OCI-LY1 (cell line): ENCODE data around the gene SLX4.

Experiments used
- H2AFZ ChIP-seq: fragments of 200-600 bp; sonication (generic), shearing (Covaris generic); 2 replicates; pipeline ENCODE4 v1.6.0; 2014; ENCODE audit warnings: antibody characterized with exemption, mild to moderate bottlenecking, low read length
- H3F3A ChIP-seq: fragments of 200-600 bp; sonication (generic), shearing (Covaris generic); 2 replicates; pipeline ENCODE4 v1.6.0; 2014; ENCODE audit warnings: mild to moderate bottlenecking, antibody characterized with exemption, low read length, moderate library complexity; ENCODE audit not compliant: insufficient read depth
- H3K27ac ChIP-seq: fragments of 200-600 bp; sonication (generic); 2 replicates; pipeline ENCODE4 v1.5.1; 2014; ENCODE audit warnings: low read length, mixed run types, mild to moderate bottlenecking, low read depth; ENCODE audit not compliant: poor library complexity, severe bottlenecking
- H3K27me3 ChIP-seq: fragments of 200-600 bp; sonication (generic); 2 replicates; pipeline ENCODE4 v1.6.0; 2014; ENCODE audit warnings: antibody characterized with exemption, mild to moderate bottlenecking, low read length, moderate library complexity; ENCODE audit not compliant: insufficient read depth
- H3K36me3 ChIP-seq: fragments of 200-600 bp; sonication (generic); 2 replicates; pipeline ENCODE4 v1.6.1; 2014; ENCODE audit warnings: mild to moderate bottlenecking, antibody characterized with exemption, low read length, moderate library complexity, mixed read lengths; ENCODE audit not compliant: insufficient read depth
- H3K4me1 ChIP-seq: fragments of 200-600 bp; sonication (generic); 2 replicates; pipeline ENCODE4 v1.5.1; 2014; ENCODE audit warnings: mild to moderate bottlenecking, low read length, moderate library complexity; ENCODE audit not compliant: insufficient read depth, severe bottlenecking
- H3K4me2 ChIP-seq: fragments of 200-600 bp; sonication (generic), shearing (Covaris generic); 2 replicates; pipeline ENCODE4 v1.6.1; 2014; ENCODE audit warnings: low read length
- H3K4me3 ChIP-seq: fragments of 200-600 bp; sonication (generic); 2 replicates; pipeline ENCODE4 v1.5.1; 2014; ENCODE audit warnings: low read length, low read depth, mild to moderate bottlenecking, mixed read lengths; ENCODE audit not compliant: poor library complexity, severe bottlenecking
- H3K79me2 ChIP-seq: fragments of 200-600 bp; shearing (Covaris generic); 2 replicates; pipeline ENCODE4 v1.6.1; 2016; ENCODE audit warnings: mixed run types, low read length, mixed read lengths; ENCODE audit not compliant: insufficient read depth
- H3K9ac ChIP-seq: fragments of 200-600 bp; sonication (generic), shearing (Covaris generic); 2 replicates; pipeline ENCODE4 v1.6.1; 2014; ENCODE audit warnings: mild to moderate bottlenecking, low read length, mixed read lengths
- H3K9me2 ChIP-seq: fragments of 200-600 bp; sonication (generic), shearing (Covaris generic); 2 replicates; pipeline ENCODE4 v1.6.1; 2014; ENCODE audit warnings: low read depth, mild to moderate bottlenecking, low read length, mixed read lengths
- H3K9me3 ChIP-seq: fragments of 200-600 bp; shearing (Covaris generic); 2 replicates; pipeline ENCODE4 v1.6.1; 2014; ENCODE audit warnings: low read length, mixed read lengths
- H4K20me1 ChIP-seq: fragments of 200-600 bp; sonication (generic), shearing (Covaris generic); 2 replicates; pipeline ENCODE4 v1.6.0; 2016; ENCODE audit warnings: mild to moderate bottlenecking, low read length; ENCODE audit not compliant: insufficient read depth
- EZH2 ChIP-seq: fragments of 200-600 bp; sonication (generic), shearing (Covaris generic); IDR thresholded peaks from 2 replicates; pipeline ENCODE4 v1.8.0; 2017; ENCODE audit warnings: borderline replicate concordance, mixed run types, mild to moderate bottlenecking, antibody characterized with exemption, low read length, moderate library complexity, mixed read lengths
- TF ChIP-seq, protein P1 (sequence below): fragments of 200-600 bp; sonication (generic), shearing (Covaris generic); IDR thresholded peaks from 2 replicates; pipeline ENCODE4 v1.5.1; 2017; ENCODE audit warnings: mild to moderate bottlenecking, antibody characterized with exemption, low read length, moderate library complexity, mixed read lengths

SLX4 gene

DNA sequence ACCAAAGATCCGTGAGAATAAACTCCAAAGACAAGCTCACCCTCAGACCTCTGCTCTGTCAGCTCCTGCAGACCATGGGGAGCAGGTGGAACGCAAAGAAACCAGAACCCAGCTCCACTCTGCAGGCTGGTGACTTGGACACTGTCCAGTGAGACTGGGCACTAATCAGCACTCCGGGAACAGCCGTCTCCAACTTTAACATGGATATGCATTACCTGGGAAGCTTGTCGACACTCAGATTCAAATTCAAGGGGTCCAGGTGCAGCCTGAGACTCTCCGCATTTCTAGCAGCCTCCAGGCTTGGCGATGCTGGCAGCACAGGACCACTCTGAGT, 9.1 kb downstream of the SLX4 start:
- Histone ChIP-seq H4K20me1 (no peaks in the 10 kb centered on the region), H3K4me1 (peaks cover 8% of the 10 kb centered on the region), H3K4me2 (no peak overlapping the region), H3K4me3 (no peak overlapping the region), H3K27me3 (no peaks in the 10 kb centered on the region), H2AFZ (no peak overlapping the region), H3K9me2 (no peaks in the 10 kb centered on the region), H3K36me3 (peaks cover 59% of the 10 kb centered on the region), H3K27ac (no peak overlapping the region), H3K9me3 (0 out of 2 replicates have a peak, but pooled peaks cover 3% of the 10 kb centered on the region), H3K79me2 (no peaks in the 10 kb centered on the region), H3F3A (no peaks in the 10 kb centered on the region), H3K9ac (no peak overlapping the region)
- no peak for TF ChIP-seq EZH2
- TF ChIP-seq, protein P1, sequence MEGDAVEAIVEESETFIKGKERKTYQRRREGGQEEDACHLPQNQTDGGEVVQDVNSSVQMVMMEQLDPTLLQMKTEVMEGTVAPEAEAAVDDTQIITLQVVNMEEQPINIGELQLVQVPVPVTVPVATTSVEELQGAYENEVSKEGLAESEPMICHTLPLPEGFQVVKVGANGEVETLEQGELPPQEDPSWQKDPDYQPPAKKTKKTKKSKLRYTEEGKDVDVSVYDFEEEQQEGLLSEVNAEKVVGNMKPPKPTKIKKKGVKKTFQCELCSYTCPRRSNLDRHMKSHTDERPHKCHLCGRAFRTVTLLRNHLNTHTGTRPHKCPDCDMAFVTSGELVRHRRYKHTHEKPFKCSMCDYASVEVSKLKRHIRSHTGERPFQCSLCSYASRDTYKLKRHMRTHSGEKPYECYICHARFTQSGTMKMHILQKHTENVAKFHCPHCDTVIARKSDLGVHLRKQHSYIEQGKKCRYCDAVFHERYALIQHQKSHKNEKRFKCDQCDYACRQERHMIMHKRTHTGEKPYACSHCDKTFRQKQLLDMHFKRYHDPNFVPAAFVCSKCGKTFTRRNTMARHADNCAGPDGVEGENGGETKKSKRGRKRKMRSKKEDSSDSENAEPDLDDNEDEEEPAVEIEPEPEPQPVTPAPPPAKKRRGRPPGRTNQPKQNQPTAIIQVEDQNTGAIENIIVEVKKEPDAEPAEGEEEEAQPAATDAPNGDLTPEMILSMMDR = no peak

DNA sequence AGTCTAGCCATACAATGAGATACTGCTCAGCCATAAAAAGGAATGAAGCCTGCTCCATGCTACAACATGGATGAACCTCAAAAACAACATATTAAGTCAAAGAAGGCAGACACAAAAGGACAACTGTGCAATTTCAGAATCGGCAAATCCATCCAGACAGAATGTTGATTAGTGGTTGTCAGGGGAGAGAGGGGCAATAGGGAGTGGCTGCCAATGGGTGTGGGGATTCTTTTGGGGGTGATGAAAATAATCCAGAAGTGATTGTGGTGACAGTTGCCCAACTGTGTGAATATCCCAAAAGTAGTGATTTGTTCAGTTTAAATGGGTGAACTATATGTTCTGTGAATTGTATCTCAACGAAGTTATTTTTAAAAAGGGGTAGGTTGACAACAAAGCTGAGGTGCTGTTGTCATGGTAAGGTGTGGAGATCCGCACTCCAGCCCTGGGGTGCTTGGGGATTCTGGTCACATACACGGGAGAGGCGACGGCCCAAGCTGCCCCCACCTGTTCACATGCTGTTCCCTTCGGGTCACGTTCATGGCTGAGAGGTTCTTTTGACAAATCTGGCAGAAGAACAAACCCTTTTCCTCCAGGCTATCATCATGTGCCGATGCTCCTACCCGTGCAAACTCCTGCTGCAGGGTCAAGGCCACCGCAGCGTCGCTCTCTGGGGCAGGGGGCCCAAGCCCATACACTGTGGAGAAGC, 9.6 kb downstream of the SLX4 start:
- Histone ChIP-seq H3K36me3 (peaks cover 59% of the 10 kb centered on the region), H3K27ac (no peak overlapping the region), H3K9me3 (0 out of 2 replicates have a peak, but pooled peaks cover 3% of the 10 kb centered on the region), H4K20me1 (no peaks in the 10 kb centered on the region), H3F3A (no peaks in the 10 kb centered on the region), H3K27me3 (no peaks in the 10 kb centered on the region), H3K9ac (no peak overlapping the region), H3K79me2 (no peaks in the 10 kb centered on the region), H2AFZ (no peak overlapping the region), H3K4me1 (peaks cover 2% of the 10 kb centered on the region), H3K4me2 (no peak overlapping the region), H3K4me3 (no peak overlapping the region), H3K9me2 (no peaks in the 10 kb centered on the region)
- TF ChIP-seq EZH2 = no peak
- TF ChIP-seq, protein P1 = no peak

DNA sequence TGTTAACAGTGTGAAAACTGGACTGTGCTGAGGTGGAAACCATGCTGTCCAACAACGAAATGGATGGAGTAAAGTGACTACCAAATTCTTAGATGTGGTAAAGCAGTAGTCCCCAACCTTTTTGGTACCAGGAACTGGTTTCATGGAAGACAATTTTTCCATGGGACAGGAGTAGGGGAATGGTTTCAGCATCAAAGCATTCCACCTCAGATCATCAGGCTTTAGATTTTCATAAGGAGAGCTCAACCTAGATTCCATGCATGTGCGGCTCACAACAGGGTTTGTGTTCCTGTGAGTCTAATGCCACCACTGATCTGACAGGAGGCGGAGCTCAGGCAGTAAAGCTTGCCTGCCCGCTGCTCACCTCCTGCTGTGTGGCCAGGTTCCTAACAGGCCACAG, 11.5 kb downstream of the SLX4 start:
- no peaks in the 10 kb centered on the region for H4K20me1 ChIP-seq
- H3K79me2 ChIP-seq = no peaks in the 10 kb centered on the region
- H2AFZ ChIP-seq = no peak overlapping the region
- H3K36me3 ChIP-seq = peaks cover 52% of the 10 kb centered on the region
- no peaks in the 10 kb centered on the region for H3K9me2 ChIP-seq
- no peak overlapping the region for H3K27ac ChIP-seq
- no peak for TF ChIP-seq EZH2
- TF ChIP-seq, protein P1 = no peak
- H3K27me3 ChIP-seq = no peaks in the 10 kb centered on the region
- no peak overlapping the region for H3K4me3 ChIP-seq
- H3F3A ChIP-seq = no peaks in the 10 kb centered on the region
- no peaks in the 10 kb centered on the region for H3K4me1 ChIP-seq
- H3K9ac ChIP-seq = no peak overlapping the region
- H3K9me3 ChIP-seq = 0 out of 2 replicates have a peak, but pooled peaks cover 3% of the 10 kb centered on the region
- no peak overlapping the region for H3K4me2 ChIP-seq
